GM21723 (cell line): ENCODE results near the gene PRELP.
"Not testable (repeated sequence)": the region's sequence is repeated elsewhere in the genome, so short reads cannot be mapped to it uniquely, and the experiment has no call there.

ENCODE experiments used
- ATAC-seq: cut with Tn5 transposase; IDR thresholded peaks from one replicate; pipeline ENCODE4 v1.9.1; 2021; ENCODE audit warnings: mild to moderate bottlenecking, moderate library complexity; ENCODE audit not compliant: unreplicated experiment

PRELP gene

GRCh38 chr1:203475012-203475981 lies at the start of gene PRELP:
TSS of gene PRELP (plus strand) at chr1:203475806. CDS start at chr1:203483185, 7,379 bp downstream.
- no peak for ATAC-seq

- no peak for ATAC-seq
Measured at GRCh38 chr1:203426366-203426765, 49.2 kb upstream of the PRELP start.

GRCh38 chr1:203426870-203427269 lies 48.7 kb upstream of the PRELP start:
- ATAC-seq = no peak

- no peak for ATAC-seq
Measured at GRCh38 chr1:203427451-203427850, 48.2 kb upstream of the PRELP start.

- ATAC-seq = no peak
Measured at GRCh38 chr1:203428981-203429599, 46.5 kb upstream of the PRELP start.

GRCh38 chr1:203435615-203436014 lies 40.0 kb upstream of the PRELP start:
- ATAC-seq = no peak

- no peak for ATAC-seq
Measured at GRCh38 chr1:203437696-203438315, 37.8 kb upstream of the PRELP start.

- no peak for ATAC-seq
Measured at GRCh38 chr1:203439131-203439730, 36.4 kb upstream of the PRELP start.

GRCh38 chr1:203440771-203441170 lies 34.8 kb upstream of the PRELP start:
- no peak for ATAC-seq

GRCh38 chr1:203441766-203442165 lies 33.8 kb upstream of the PRELP start:
- no peak for ATAC-seq

- no peak for ATAC-seq
Measured at GRCh38 chr1:203442821-203443220, 32.8 kb upstream of the PRELP start.

GRCh38 chr1:203443296-203443695 lies 32.3 kb upstream of the PRELP start:
- ATAC-seq = no peak

- no peak for ATAC-seq
Measured at GRCh38 chr1:203444171-203444576, 31.4 kb upstream of the PRELP start.

- no peak for ATAC-seq
Measured at GRCh38 chr1:203447151-203447550, 28.5 kb upstream of the PRELP start.

GRCh38 chr1:203447598-203447997 lies 28.0 kb upstream of the PRELP start:
- not testable (repeated sequence) for ATAC-seq

- no peak for ATAC-seq
Measured at GRCh38 chr1:203448521-203449061, 27.0 kb upstream of the PRELP start.

- ATAC-seq = no peak
Measured at GRCh38 chr1:203450001-203450400, 25.6 kb upstream of the PRELP start.

GRCh38 chr1:203450479-203451149 lies 25.0 kb upstream of the PRELP start:
- ATAC-seq = no peak

- ATAC-seq = no peak
Measured at GRCh38 chr1:203451836-203452784, 23.5 kb upstream of the PRELP start.
